IMR-90 (cell line): Measurements from ENCODE around the gene KLF12. TPM values are rescaled to one million over a fixed set of nuclear protein-coding genes. Genes with fewer than 3 reads are reported as not detected.
A peak's percentile ranks its signal among the peaks of the same experiment; 100 is the strongest.

ENCODE experiments used
- ATAC-seq: fragments of 200-7000 bp; cut with Tn5 transposase; 2 replicates; pipeline ENCODE4 v1.9.1; 2020; ENCODE audit warnings: low read depth, mild to moderate bottlenecking, moderate library complexity
- BruUV-seq: library from RNA; stranded (reverse); fragments of 400-500 nt; replicated peaks from 2 replicates; lab custom pipeline; 2021; lab: Mats Ljungman, UMichigan
- CTCF ChIA-PET: fragments of 300-600 bp; formaldehyde crosslinking; extraction: SDS; loops from one replicate; lab custom pipeline; 2021; ENCODE audit warnings: antibody characterized with exemption; lab: Yijun Ruan, JAX
- POLR2A ChIA-PET: fragments of 300-600 bp; sonication (Branson Sonifier 250); formaldehyde crosslinking; loops from one replicate; lab custom pipeline; 2022; ENCODE audit warnings: antibody characterized with exemption; ENCODE audit not compliant: unreplicated experiment; lab: Charles Lee
- DNase-seq: peaks from one replicate; pipeline ENCODE4 v3.0.0; 2013
- H2AFZ ChIP-seq: replicated peaks from 2 replicates; pipeline ENCODE3; 2013; ENCODE audit warnings: low read length, mild to moderate bottlenecking; ENCODE audit not compliant: poor library complexity
- H2AK5ac ChIP-seq: 2 replicates; pipeline ENCODE4 v1.6.1; 2013; ENCODE audit warnings: low read depth, low read length, inconsistent platforms
- H2AK9ac ChIP-seq: replicated peaks from 2 replicates; pipeline ENCODE3; 2013; ENCODE audit warnings: mild to moderate bottlenecking, low read depth, low read length, moderate library complexity; ENCODE audit not compliant: poor library complexity
- H2BK120ac ChIP-seq: 2 replicates; pipeline ENCODE4 v1.6.1; 2013; ENCODE audit warnings: low read depth, low read length, inconsistent platforms
- H2BK15ac ChIP-seq: 3 replicates; pipeline ENCODE4 v1.6.1; 2013; ENCODE audit warnings: low read depth, low read length, inconsistent platforms
- H2BK20ac ChIP-seq: 2 replicates; pipeline ENCODE4 v1.6.1; 2013; ENCODE audit warnings: low read depth, mild to moderate bottlenecking, inconsistent platforms, low read length, moderate library complexity
- H2BK5ac ChIP-seq: 2 replicates; pipeline ENCODE4 v1.6.1; 2013; ENCODE audit warnings: mild to moderate bottlenecking, low read depth, low read length, inconsistent platforms; ENCODE audit not compliant: poor library complexity, severe bottlenecking
- H3K14ac ChIP-seq: replicated peaks from 2 replicates; pipeline ENCODE4 v1.6.1; 2013; ENCODE audit warnings: low read depth, low read length, inconsistent platforms
- H3K18ac ChIP-seq: 2 replicates; pipeline ENCODE4 v1.6.1; 2013; ENCODE audit warnings: low read depth, low read length, control low read depth
- H3K23ac ChIP-seq: 2 replicates; pipeline ENCODE4 v1.6.1; 2013; ENCODE audit warnings: low read depth, low read length, inconsistent platforms
- H3K27ac ChIP-seq: 2 replicates; pipeline ENCODE4 v1.5.1; 2013; ENCODE audit warnings: mild to moderate bottlenecking, control low read depth, low read length; ENCODE audit not compliant: insufficient read depth
- H3K27me3 ChIP-seq: 2 replicates; pipeline ENCODE4 v1.6.1; 2013; ENCODE audit warnings: low read length; ENCODE audit not compliant: control insufficient read depth, insufficient read depth
- H3K36me3 ChIP-seq: 2 replicates; pipeline ENCODE4 v1.6.1; 2013; ENCODE audit warnings: low read length, mixed read lengths; ENCODE audit not compliant: control insufficient read depth, insufficient read depth
- H3K4ac ChIP-seq: 2 replicates; pipeline ENCODE4 v1.6.1; 2013; ENCODE audit warnings: low read depth, low read length, inconsistent platforms
- H3K4me1 ChIP-seq: 2 replicates; pipeline ENCODE4 v1.6.1; 2013; ENCODE audit warnings: low read length, mixed read lengths; ENCODE audit not compliant: control insufficient read depth, insufficient read depth
- H3K4me2 ChIP-seq: 2 replicates; pipeline ENCODE4 v1.6.1; 2013; ENCODE audit warnings: low read depth, mild to moderate bottlenecking, control low read depth, low read length, moderate library complexity
- H3K4me3 ChIP-seq: 2 replicates; pipeline ENCODE4 v1.5.1; 2013; ENCODE audit warnings: low read depth, mild to moderate bottlenecking, control low read depth, low read length, moderate library complexity; ENCODE audit not compliant: insufficient read depth
- H3K56ac ChIP-seq: 2 replicates; pipeline ENCODE4 v1.6.1; 2013; ENCODE audit warnings: low read length, inconsistent platforms; ENCODE audit not compliant: insufficient read depth; ENCODE audit errors: extremely low read depth
- H3K79me1 ChIP-seq, 2 experiments: 2 replicates each; pipeline ENCODE4 v1.6.1; 2013; ENCODE audit warnings: low read length in 2 of 2, inconsistent platforms in 1 of 2, low read depth in 1 of 2
- H3K9ac ChIP-seq: 2 replicates; pipeline ENCODE4 v1.6.1; 2013; ENCODE audit warnings: low read depth, low read length, control low read depth
- H3K9me1 ChIP-seq: 2 replicates; pipeline ENCODE4 v1.6.1; 2013; ENCODE audit warnings: low read length, inconsistent platforms; ENCODE audit not compliant: insufficient read depth
- H3K9me3 ChIP-seq: 2 replicates; pipeline ENCODE4 v1.6.1; 2013; ENCODE audit warnings: low read length; ENCODE audit not compliant: control insufficient read depth, insufficient read depth
- H4K20me1 ChIP-seq: 2 replicates; pipeline ENCODE4 v1.6.1; 2013; ENCODE audit warnings: low read length, inconsistent platforms; ENCODE audit not compliant: insufficient read depth
- H4K5ac ChIP-seq: 2 replicates; pipeline ENCODE4 v1.6.1; 2013; ENCODE audit warnings: mild to moderate bottlenecking, low read depth, low read length, control low read depth
- H4K8ac ChIP-seq, 2 experiments: 2 replicates each; pipeline ENCODE4 v1.6.1; 2013; ENCODE audit warnings: low read depth in 2 of 2, low read length in 2 of 2, control low read depth in 1 of 2, inconsistent platforms in 1 of 2
- H4K91ac ChIP-seq: 2 replicates; pipeline ENCODE4 v1.6.1; 2013; ENCODE audit warnings: low read depth, low read length, inconsistent platforms; ENCODE audit not compliant: insufficient read depth
- MAZ ChIP-seq: IDR thresholded peaks from 2 replicates; pipeline ENCODE4 v1.6.1; 2012; ENCODE audit warnings: low read depth, mild to moderate bottlenecking, low read length, improper control_type of control experiment, moderate library complexity, borderline replicate concordance
- WGBS, 2 experiments: methylation state at CpG; one replicate each; pipeline versions ENCODE4 v1.1.5 to v1.1.7; 2013; ENCODE audit warnings: missing lambda C conversion rate in 2 of 2; ENCODE audit not compliant: insufficient read length in 1 of 2; ENCODE audit errors: extremely low coverage in 2 of 2; 5-methylcytosine and 5-hydroxymethylcytosine counted together
- dilution Hi-C: fragments of 300-500 bp; cut with HindIII; formaldehyde crosslinking; loops from one replicate; pipeline ENCODE4 v1.14.3; 2018; ENCODE audit warnings: low sequenced_read_pairs; ENCODE audit not compliant: unreplicated experiment
- in situ Hi-C: fragments of 300-500 bp; cut with MboI; formaldehyde crosslinking; loops from 3 replicates; pipeline ENCODE4 v1.14.3; 2019; ENCODE audit warnings: low sequenced_read_pairs, inconsistent platforms, mixed read lengths
- intact Hi-C: fragments of 100-400 bp; cut with micrococcal nuclease; formaldehyde crosslinking; loops from 2 replicates; pipeline ENCODE4 v1.10.0; 2022
- polyA plus RNA-seq, 3 experiments: library from polyadenylated mRNA; depleted of rRNA; stranded (reverse); fragments of >200 nt; gene quantifications; 2 replicates each; pipeline ENCODE4 v1.2.3, GENCODE V29; 2012; ENCODE audit warnings: low replicate concordance in 1 of 3
- total RNA-seq: library from RNA; depleted of rRNA; stranded (reverse); fragments of >200 nt; gene quantifications from 2 replicates; pipeline ENCODE4 v1.2.3, GENCODE V29; 2012
- TF ChIP-seq, protein P1 (sequence below): fragments of 150-350 bp; IDR thresholded peaks from 2 replicates; pipeline ENCODE4 v1.6.1; 2016; ENCODE audit warnings: low read depth, mild to moderate bottlenecking, low read length, moderate library complexity, borderline replicate concordance

Gene KLF12
- total and polyA plus RNA-seq, 2 of the 4 experiments (the other 2 are of a cell fraction) = 8.8 to 44.8 TPM

DNA sequence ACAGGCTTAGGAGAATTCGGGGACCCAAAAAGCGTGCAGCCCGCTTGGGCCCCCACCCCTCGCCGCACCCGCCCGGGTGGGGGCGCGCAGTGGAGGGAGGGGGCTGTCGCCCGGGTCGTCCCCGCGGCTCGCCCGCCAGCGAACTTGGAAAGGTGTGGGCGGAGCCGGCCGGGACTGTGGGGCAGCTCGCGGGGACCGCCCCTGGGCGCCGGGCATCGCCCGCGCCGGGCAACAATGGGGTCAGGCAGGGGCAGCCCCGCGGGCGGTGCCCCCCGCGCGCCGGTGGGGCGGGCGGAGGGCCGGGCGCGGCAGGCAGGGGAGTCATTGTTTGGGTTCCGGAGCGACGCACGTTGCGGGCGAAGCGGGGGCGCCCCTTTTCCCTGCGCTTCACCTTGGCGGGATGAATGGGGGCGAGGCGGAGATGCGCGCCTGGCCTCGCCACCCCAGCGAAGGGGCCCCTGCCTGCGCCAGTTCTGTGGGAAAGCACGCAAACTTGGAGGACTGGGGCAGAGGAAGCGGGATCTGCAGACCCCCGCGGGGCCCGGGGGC, 647 bp upstream of the KLF12 start:
- Histone ChIP-seq H2BK5ac (peak overlapping the region; percentile 98), H2BK120ac (peak overlapping the region; percentile 70), H3K4ac (peak overlapping the region; percentile 71), H2BK20ac (0 out of 2 replicates have a peak overlapping the region, but pooled peaks have one; percentile 1), H2BK15ac (no peak overlapping the region), H3K23ac (no peak overlapping the region), H4K5ac (0 out of 2 replicates have a peak overlapping the region, but pooled peaks have one; percentile 46), H3K4me1 (peaks cover 6% of the 10 kb centered on the region), H3K4me2 (peak overlapping the region; percentile 78), H3K9me3 (no peaks in the 10 kb centered on the region), H3K14ac (peak overlapping the region; percentile 54), H3K9me1 (peaks cover 1% of the 10 kb centered on the region), H2AK5ac (no peak overlapping the region), H3K18ac (peak overlapping the region; percentile 69; the same call in 1 of the 2 replicates), H3K27ac (peak overlapping the region; percentile 98), H3K79me1 (peaks cover 0 to 43% of the 10 kb centered on the region in 2 experiments; a peak in 3 of 4 replicates), H3K27me3 (no peaks in the 10 kb centered on the region), H3K56ac (peak overlapping the region; percentile 25; the same call in 1 of the 2 replicates), H4K91ac (peak overlapping the region; percentile 68; the same call in 1 of the 2 replicates), H2AFZ (peak overlapping the region; percentile 97), H2AK9ac (peak overlapping the region; percentile 97), H3K36me3 (no peaks in the 10 kb centered on the region), H4K8ac (peak overlapping the region in 1 of 2 experiments; percentile 63; a peak in 1 of 4 replicates), H3K9ac (peak overlapping the region; percentile 88), H4K20me1 (peaks cover 4% of the 10 kb centered on the region; the same call in 1 of the 2 replicates), H3K4me3 (peak overlapping the region; percentile 82)
- intact Hi-C loops = loop anchor here (1.0 to 5.0 kb wide), 11 partner anchors 72 to 1122 kb away; no protein-coding TSS in a partner anchor
- ATAC-seq (peak; percentile 25), DNase-seq (no peak)
- no TSS peak for BruUV-seq
- TF ChIP-seq, protein P1, sequence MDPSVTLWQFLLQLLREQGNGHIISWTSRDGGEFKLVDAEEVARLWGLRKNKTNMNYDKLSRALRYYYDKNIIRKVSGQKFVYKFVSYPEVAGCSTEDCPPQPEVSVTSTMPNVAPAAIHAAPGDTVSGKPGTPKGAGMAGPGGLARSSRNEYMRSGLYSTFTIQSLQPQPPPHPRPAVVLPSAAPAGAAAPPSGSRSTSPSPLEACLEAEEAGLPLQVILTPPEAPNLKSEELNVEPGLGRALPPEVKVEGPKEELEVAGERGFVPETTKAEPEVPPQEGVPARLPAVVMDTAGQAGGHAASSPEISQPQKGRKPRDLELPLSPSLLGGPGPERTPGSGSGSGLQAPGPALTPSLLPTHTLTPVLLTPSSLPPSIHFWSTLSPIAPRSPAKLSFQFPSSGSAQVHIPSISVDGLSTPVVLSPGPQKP = no peak
- 0 out of 2 replicates have a peak, but pooled peaks have one; percentile 4 for TF ChIP-seq MAZ
- dilution Hi-C loops = no loop called here
- ChIA-PET CTCF (interaction anchor here (0.6 kb wide), 1 partner anchor 414 kb away, joined by 5 read pairs; no protein-coding TSS in a partner anchor), POLR2A (no interaction called here)
- WGBS, 2 experiments = 0% methylated on average over 23 of the region's 63 CpGs; no CpG with 5 or more reads in 1 of the 2 experiments
- in situ Hi-C loops = loop anchor here (25.0 kb wide), 1 partner anchor 1077 kb away; no protein-coding TSS in a partner anchor
